Hepatocyte (in vitro differentiated cells): Measurements from ENCODE around the gene SYT1.

ENCODE experiments used
- EZH2 ChIP-seq: fragments of 200-600 bp; sonication (generic); IDR thresholded peaks from 2 replicates; pipeline ENCODE4 v1.6.1; 2016; ENCODE audit warnings: antibody characterized with exemption, mild to moderate bottlenecking, borderline replicate concordance
- TF ChIP-seq, protein P1 (sequence below): fragments of 200-600 bp; sonication (generic); IDR thresholded peaks from 2 replicates; pipeline ENCODE4 v1.5.1; 2016; ENCODE audit warnings: antibody characterized with exemption, mild to moderate bottlenecking; ENCODE audit not compliant: poor library complexity

DNA sequence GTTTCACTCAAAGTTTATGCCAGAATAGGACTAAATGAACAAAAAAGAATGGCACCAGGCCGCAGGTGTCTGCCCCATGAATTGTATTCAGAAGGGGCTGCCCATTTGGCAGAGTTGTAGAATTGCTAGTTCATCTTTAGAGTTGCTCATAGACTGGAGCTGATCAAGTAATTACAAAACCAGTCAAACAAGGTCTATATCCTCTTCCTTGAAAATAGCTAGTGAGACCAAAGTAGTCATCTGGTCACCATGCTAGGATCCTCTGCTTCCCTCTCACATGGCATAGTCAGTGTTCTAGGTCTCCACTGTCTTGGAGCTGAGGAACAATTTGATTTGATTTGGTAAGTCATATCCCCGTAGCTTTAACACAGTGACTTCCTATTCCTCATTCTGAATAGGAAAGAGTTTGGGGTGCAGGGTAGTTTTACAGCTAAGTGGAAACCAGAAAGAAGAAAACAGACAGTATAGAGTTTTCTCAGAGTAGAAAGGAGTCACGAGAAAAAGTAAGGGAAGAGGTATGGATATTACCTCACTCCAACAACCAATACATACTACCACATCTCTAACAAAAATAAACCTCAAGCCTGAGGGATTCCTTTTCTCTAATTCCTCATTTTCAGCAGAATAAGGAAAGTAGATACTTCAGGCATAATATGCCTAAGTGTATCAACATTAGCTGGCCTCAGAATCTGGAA lies 574.1 kb downstream of the SYT1 start:
- TF ChIP-seq, protein P1, sequence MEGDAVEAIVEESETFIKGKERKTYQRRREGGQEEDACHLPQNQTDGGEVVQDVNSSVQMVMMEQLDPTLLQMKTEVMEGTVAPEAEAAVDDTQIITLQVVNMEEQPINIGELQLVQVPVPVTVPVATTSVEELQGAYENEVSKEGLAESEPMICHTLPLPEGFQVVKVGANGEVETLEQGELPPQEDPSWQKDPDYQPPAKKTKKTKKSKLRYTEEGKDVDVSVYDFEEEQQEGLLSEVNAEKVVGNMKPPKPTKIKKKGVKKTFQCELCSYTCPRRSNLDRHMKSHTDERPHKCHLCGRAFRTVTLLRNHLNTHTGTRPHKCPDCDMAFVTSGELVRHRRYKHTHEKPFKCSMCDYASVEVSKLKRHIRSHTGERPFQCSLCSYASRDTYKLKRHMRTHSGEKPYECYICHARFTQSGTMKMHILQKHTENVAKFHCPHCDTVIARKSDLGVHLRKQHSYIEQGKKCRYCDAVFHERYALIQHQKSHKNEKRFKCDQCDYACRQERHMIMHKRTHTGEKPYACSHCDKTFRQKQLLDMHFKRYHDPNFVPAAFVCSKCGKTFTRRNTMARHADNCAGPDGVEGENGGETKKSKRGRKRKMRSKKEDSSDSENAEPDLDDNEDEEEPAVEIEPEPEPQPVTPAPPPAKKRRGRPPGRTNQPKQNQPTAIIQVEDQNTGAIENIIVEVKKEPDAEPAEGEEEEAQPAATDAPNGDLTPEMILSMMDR: no peak
- no peak for TF ChIP-seq EZH2
